Neuron (in vitro differentiated cells): ENCODE results near the gene RDH12.
"Not testable (repeated sequence)": the region's sequence is repeated elsewhere in the genome, so short reads cannot be mapped to it uniquely, and the experiment has no call there.

Experiments used
- H2AFZ ChIP-seq: one replicate; pipeline ENCODE4 v1.6.1; 2013; ENCODE audit warnings: low read depth, mild to moderate bottlenecking, inconsistent platforms, low read length, moderate library complexity
- H3K27me3 ChIP-seq: one replicate; pipeline ENCODE4 v1.6.1; 2013; ENCODE audit warnings: low read length; ENCODE audit not compliant: insufficient read depth
- H3K36me3 ChIP-seq: one replicate; pipeline ENCODE4 v1.6.1; 2013; ENCODE audit warnings: low read length; ENCODE audit not compliant: insufficient read depth
- H3K4me1 ChIP-seq: one replicate; pipeline ENCODE4 v1.6.1; 2013; ENCODE audit warnings: low read length; ENCODE audit not compliant: insufficient read depth
- H3K4me3 ChIP-seq: 2 replicates; pipeline ENCODE4 v1.5.1; 2013; ENCODE audit warnings: mild to moderate bottlenecking, low read length, moderate library complexity
- H3K9me3 ChIP-seq: one replicate; pipeline ENCODE4 v1.6.1; 2013; ENCODE audit warnings: low read length

RDH12 gene

DNA sequence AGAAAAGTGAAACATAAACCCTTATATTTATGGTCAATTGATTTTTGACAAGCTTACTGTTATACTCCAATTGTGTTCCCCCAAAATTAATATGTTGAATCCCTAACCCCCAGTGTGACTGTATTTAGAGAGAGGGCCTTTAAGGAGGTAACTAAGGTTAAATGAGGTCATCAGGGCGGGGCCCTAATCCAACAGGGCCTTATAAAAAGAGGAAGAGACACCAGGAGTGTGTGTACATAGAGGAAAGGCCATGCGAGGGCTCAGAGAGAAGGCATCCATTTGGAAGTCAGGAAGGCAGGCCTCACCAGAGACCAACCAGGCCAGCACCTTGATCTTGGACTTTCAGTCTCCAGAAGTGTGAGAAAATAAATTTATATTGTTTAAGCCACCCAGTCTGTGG, 20.7 kb upstream of the RDH12 start:
- Histone ChIP-seq H3K4me3 (no peak overlapping the region), H2AFZ (no peak overlapping the region), H3K9me3 (peaks cover under 1% of the 10 kb centered on the region), H3K36me3 (peaks cover 71% of the 10 kb centered on the region), H3K27me3 (no peaks in the 10 kb centered on the region), H3K4me1 (peaks cover 5% of the 10 kb centered on the region)

DNA sequence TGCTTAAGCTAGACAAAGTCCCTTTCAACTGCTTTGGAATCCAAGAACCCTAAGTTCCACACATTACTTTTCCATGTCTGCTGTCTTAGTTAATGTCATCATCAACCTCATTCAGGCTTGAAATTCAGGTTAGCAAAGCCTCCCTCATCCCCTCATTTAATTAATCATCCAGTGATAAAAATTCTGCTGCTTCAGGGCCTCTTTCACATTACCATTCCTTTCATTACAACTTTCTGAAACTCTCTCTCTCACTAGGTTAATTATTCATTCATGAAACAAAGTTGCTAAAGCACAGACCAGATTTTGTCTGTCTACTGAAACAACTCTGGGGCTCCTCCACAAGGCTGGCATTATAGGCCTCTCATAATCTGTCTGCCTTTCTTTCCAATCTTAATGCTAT, 17.8 kb upstream of the RDH12 start:
- Histone ChIP-seq H3K4me3 (no peak overlapping the region), H3K36me3 (peaks cover 80% of the 10 kb centered on the region), H3K4me1 (no peaks in the 10 kb centered on the region), H2AFZ (no peak overlapping the region), H3K9me3 (peaks cover 2% of the 10 kb centered on the region), H3K27me3 (no peaks in the 10 kb centered on the region)

DNA sequence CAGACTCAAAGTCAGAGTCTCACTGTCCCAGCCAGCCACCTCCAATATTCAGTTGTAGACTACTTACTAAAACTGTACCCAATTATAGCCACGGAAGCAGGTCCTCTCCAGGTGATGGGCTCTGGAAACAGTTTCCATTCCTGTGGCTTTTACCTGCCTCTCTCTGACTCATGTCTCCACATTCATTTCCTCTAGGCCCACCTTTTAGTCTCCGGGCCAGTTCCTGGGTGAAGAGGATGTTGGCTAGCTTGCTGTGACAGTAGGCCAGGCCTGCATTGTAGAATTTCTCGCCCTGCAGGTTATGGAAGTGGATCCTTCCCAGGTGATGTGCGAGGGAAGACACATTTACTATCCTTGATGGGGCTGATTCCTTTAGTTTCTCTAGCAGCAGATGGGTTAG, 11.7 kb upstream of the RDH12 start:
- Histone ChIP-seq H3K4me1 (peaks cover 6% of the 10 kb centered on the region), H3K4me3 (no peak overlapping the region)

DNA sequence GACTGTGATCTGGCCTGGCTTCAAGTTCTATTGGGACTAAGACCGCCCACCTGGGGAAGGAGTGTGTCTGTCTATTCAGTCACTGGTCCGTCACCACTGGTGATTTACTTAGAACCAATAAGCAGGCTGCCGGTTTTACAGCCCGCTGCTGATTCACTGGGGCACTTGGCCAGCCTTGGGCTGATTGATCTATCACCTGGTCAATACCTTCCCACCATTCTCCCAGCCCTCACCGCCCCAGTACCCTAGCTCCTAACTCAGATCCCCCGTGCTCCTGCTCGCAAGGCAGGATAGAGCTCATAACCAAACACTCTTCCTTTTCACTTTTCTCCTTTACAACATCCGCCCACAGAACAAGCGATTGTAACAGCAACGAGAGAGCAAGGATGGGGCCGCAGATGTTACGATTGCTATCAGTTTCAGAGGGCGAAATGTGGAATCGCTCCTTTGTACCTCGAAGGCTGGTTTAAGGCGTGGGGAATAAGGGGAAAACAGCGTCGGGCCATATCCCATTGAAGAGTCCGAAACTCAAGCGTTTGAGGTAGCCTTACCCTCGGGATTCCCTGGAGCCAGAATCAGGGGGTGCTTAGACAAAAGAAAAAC, 6.8 kb upstream of the RDH12 start:
- no peaks in the 10 kb centered on the region for H3K9me3 ChIP-seq
- peaks cover 6% of the 10 kb centered on the region for H3K4me1 ChIP-seq
- H2AFZ ChIP-seq: peak overlapping the region; percentile 62
- H3K27me3 ChIP-seq: no peaks in the 10 kb centered on the region
- peak overlapping the region; percentile 92 for H3K4me3 ChIP-seq
- peaks cover 32% of the 10 kb centered on the region for H3K36me3 ChIP-seq

More for the DNA sequence above, 11.7 kb upstream of the RDH12 start:
- H3K36me3 ChIP-seq: peaks cover 76% of the 10 kb centered on the region
- H2AFZ ChIP-seq: no peak overlapping the region
- H3K9me3 ChIP-seq: peaks cover 2% of the 10 kb centered on the region
- H3K27me3 ChIP-seq: no peaks in the 10 kb centered on the region

DNA sequence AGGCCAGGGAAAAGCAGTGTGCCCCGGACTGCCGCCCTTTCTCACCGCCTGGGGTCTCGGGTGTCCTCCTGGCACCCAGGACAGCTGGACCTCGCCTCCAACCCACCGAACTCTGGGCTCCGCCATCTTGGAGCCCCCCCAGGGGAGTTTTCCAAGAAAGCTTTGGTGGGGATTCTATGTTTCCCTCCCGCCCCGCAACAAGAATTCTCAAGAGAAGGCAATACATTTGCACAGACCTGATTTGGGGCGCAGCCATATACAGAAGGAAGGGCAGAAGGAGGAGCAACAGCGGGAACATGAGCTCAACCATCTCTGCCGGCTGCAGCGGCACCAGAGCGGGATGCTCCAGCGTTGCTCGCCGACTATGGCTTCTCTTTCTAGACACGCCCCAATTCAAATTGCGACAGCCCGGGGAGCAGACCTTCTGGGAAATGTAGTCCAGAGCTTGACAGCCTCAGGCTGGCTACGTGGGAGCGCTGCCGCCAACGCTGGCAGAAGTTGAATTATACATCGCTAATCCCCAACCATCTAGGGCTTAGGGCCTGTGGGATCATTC, 6.2 kb upstream of the RDH12 start, which contains the start of gene RDH11:
TSS of gene RDH11 (minus strand) at position 371 of the 556 bp plus-strand sequence. CDS start at position 310, 61 bp downstream.
- Histone ChIP-seq H3K4me3 (peak within 1 kb of the TSS; percentile 92), H3K4me1 (peaks cover 6% of the 10 kb centered on the region), H3K27me3 (no peaks in the 10 kb centered on the region), H3K9me3 (no peaks in the 10 kb centered on the region), H3K36me3 (peaks cover 27% of the 10 kb centered on the region), H2AFZ (peak within 1 kb of the TSS; percentile 62)

DNA sequence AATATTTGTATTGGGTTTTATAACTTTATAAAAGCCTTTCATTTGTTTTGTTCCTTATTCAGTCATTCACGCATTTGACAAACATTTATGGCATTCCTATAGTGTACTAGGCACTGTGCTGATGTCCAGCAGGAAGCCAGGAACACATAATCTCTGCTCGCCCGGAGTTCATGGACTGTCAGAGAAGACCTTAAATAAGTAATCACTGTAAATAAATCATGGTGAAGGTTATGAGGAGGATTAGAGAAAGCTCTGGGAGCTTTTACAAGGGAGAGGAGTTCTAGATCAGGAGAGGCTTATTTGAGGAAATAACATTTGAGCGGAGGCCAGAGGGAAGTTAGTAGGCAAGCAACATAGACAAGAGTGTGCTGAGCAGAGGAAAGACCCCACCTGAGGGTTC, 4.7 kb upstream of the RDH12 start:
- Histone ChIP-seq H3K27me3 (no peaks in the 10 kb centered on the region), H3K36me3 (peaks cover 12% of the 10 kb centered on the region), H2AFZ (no peak overlapping the region), H3K4me3 (no peak overlapping the region), H3K4me1 (peaks cover 6% of the 10 kb centered on the region), H3K9me3 (no peaks in the 10 kb centered on the region)

DNA sequence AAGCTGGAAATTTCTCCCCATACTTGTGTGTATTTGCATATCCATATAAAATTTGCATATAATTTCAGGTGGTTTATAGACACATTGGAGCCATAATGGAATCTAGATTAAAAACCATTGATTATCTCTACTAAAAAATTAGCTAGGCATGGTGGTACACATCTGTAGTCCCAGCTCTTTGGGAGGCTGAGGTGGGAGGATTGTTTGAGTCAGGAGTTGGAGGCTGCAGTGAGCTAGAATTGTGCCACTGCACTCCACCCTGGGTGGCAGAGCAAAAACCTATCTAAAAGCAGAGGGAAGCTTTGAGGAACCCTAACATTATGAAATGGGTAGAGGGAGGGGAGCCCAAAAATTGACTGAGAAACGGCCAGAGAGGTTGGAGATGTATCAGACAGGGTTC, 3.5 kb upstream of the RDH12 start:
- Histone ChIP-seq H3K27me3 (no peaks in the 10 kb centered on the region), H3K4me3 (no peak overlapping the region), H2AFZ (no peak overlapping the region), H3K4me1 (peaks cover 6% of the 10 kb centered on the region), H3K36me3 (peaks cover under 1% of the 10 kb centered on the region), H3K9me3 (no peaks in the 10 kb centered on the region)

DNA sequence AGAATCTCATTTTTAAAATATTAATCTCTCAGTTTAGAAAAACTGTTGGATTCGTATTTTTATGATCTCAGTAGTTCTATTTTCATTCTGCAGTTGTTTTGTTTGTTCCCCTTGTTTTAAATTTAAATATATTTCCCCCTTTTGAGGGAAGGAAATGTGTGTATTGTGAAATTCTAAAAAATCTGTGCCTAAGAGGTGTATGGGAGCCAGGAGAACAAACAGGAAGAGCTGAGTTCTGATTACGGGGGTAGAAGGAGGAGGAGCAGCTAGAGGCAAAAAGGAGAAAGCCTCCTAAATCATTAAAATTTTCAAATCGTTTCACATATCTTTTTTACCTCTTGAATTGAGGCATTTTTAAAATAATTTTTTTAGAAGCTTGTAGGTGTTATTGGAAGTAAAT, 2.3 kb downstream of the RDH12 start:
- Histone ChIP-seq H3K4me3 (no peak overlapping the region), H3K4me1 (peaks cover 6% of the 10 kb centered on the region), H3K36me3 (no peaks in the 10 kb centered on the region), H2AFZ (no peak overlapping the region), H3K9me3 (no peaks in the 10 kb centered on the region), H3K27me3 (no peaks in the 10 kb centered on the region)

DNA sequence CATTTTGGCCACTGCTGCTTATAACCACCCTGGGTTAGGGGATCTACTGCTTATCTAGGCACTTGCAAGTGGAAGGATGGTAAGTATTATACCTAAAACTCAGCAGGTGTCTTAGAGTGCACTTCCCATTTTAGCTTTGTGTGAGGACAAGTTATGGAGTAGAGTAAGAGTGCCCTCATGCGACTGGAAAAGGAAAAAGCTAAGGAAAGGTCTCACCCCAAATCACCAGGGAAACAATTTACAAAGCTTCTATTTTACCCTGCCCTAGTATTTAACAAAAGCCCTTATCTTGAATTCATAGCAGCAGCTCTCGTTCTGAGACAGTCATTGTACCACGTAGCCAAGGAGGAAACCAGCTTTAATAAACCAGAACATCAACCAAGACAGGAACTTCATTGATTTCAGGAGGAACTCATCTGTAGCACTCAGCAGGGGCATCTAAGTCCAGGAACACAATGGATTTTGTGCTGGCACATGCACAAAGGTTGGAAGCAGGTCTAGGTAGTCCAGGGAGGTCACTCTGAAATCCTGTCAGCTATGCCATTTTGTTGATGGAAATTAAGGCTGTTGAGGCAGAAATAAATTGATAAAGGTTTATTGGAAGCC, 2.9 kb downstream of the RDH12 start:
- Histone ChIP-seq H2AFZ (no peak overlapping the region), H3K4me3 (no peak overlapping the region), H3K36me3 (no peaks in the 10 kb centered on the region), H3K4me1 (peaks cover 6% of the 10 kb centered on the region), H3K27me3 (no peaks in the 10 kb centered on the region), H3K9me3 (peaks cover 3% of the 10 kb centered on the region)

DNA sequence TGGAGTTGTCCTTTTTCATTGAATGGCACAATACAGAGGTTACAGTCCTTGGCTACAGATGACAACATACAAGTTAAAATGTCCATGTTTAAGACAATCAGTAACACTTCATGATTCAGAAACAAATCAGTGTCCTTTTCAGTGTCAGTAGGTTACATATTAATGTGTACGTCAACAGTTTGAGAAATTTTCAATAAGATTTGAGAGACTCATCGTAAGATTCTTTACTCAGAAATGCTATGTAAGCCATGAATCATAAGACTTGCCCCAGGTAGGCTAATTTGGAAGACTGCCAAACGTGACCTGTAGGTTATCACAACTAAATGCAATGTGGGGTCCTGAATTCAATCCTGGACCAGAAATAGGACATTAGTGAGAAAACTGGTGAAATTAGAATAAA, 3.5 kb downstream of the RDH12 start:
- Histone ChIP-seq H3K9me3 (peaks cover 7% of the 10 kb centered on the region), H3K4me3 (no peak overlapping the region), H3K36me3 (no peaks in the 10 kb centered on the region), H2AFZ (no peak overlapping the region), H3K27me3 (no peaks in the 10 kb centered on the region), H3K4me1 (peaks cover 6% of the 10 kb centered on the region)

DNA sequence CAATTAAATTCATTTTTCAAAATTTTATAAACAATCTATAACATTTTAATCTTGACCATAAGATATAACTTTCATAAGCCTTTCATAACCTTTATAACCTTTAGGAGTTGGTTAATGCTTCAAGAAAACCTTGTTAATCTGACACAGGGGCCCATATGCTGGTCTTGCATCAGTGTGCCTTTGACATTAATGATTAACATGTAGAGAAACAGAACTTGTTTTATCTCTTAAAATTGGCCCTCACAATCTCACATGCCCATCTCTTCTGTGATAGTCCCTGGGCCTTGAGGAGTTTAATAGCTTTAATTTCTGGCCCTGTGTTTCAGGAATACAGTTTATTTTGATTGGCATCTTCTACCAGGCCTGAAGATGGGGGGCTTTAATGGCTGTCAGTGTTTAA, 7.7 kb downstream of the RDH12 start:
- not testable (repeated sequence) for H3K4me1 ChIP-seq, H3K36me3 ChIP-seq, H3K9me3 ChIP-seq, H3K27me3 ChIP-seq, H3K4me3 ChIP-seq, H2AFZ ChIP-seq

DNA sequence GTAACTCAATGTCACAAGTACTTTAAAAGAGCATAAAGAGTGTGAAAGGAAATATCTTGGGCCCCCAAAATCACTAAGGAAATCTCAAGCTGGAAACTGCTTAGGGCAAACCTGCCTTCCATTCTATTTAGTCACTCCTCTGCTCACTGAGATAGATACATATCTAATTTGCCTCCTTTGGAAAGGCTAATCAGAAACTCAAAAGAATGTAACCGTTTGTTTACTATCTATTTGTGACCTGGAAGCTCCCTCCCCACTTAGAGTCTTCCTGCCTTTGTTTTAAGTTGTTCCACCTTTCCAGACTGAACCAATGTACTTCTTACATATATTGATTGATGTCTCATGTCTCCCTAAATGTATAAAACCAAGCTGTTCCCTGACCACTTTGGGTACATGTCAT, 8.1 kb downstream of the RDH12 start:
- not testable (repeated sequence) for H3K36me3 ChIP-seq, H3K4me1 ChIP-seq, H3K4me3 ChIP-seq, H3K27me3 ChIP-seq, H2AFZ ChIP-seq, H3K9me3 ChIP-seq

DNA sequence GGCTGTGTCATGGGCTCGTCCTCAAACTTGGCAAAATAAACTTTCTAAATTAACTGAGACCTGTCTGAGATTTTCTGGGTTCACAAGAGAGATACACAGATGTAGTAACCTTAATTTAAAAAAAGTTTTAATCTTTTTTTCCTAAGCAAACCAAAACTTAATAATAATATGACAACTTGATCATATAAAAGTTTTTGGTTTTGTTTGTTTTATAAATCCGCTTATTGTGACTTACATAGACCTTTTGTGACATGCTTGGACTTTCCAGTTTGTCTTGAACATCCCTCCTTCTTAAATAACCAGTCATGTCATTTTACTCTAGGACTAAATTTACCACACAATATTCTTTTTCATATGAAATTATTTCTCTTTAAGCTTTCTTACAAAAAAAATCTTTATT, 8.5 kb downstream of the RDH12 start:
- H3K4me3 ChIP-seq: no peak overlapping the region
- peaks cover 7% of the 10 kb centered on the region for H3K9me3 ChIP-seq
- H3K4me1 ChIP-seq: no peaks in the 10 kb centered on the region
- no peaks in the 10 kb centered on the region for H3K36me3 ChIP-seq
- H2AFZ ChIP-seq: no peak overlapping the region
- H3K27me3 ChIP-seq: no peaks in the 10 kb centered on the region

DNA sequence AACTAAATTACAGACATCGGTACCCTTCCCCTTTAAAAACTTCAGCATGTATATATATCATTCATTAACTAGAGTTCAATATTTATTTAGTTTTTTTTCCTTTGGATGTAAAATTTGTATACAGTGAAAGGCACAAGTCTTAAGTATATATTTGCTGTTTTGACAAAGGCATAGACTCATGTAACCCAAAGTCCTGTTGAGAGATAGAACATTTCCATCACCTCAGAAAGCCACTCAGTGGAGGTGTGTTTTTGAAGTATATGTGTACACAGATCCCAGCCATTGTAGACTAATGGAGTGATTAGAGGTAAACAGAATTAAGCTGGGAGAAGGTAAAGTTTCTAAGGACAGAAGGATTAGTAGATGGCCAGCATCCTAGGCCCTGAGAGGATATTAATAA, 15.4 kb downstream of the RDH12 start:
- Histone ChIP-seq H3K4me1 (no peaks in the 10 kb centered on the region), H2AFZ (no peak overlapping the region), H3K9me3 (no peaks in the 10 kb centered on the region), H3K27me3 (no peaks in the 10 kb centered on the region), H3K4me3 (no peak overlapping the region), H3K36me3 (no peaks in the 10 kb centered on the region)
